NCI-H1092 (cell line): Measurements from ENCODE around the gene AGFG2.

Experiments used
- DNase-seq: peaks from one replicate; lab custom pipeline; 2025; lab: John Stamatoyannopoulos, UW

Gene AGFG2

GRCh38 chr7:100613412-100614175, 74.6 kb downstream of the AGFG2 start:
- DNase-seq: no peak

- no peak for DNase-seq
These were observed 75.4 kb downstream of the AGFG2 start for GRCh38 chr7:100614308-100614861.
